CD14-positive monocyte (primary cell): ENCODE measurements around the gene SDE2. TPM values are rescaled to one million over a fixed set of nuclear protein-coding genes. Genes with fewer than 3 reads are reported as not detected.
A peak's percentile ranks its signal among the peaks of the same experiment; 100 is the strongest.

ENCODE experiments used
- DNase-seq, 3 donors: peaks; one replicate each; pipeline ENCODE4 v3.0.0-alpha.2; 2011 to 2022
- H2AFZ ChIP-seq: 2 replicates; pipeline ENCODE4 v1.6.0; 2012; ENCODE audit warnings: mild to moderate bottlenecking, low read depth, low read length, inconsistent platforms; ENCODE audit not compliant: insufficient read depth, poor library complexity, severe bottlenecking
- H3K27ac ChIP-seq, 2 donors: 1 replicate in 1 of 2; 2 replicates in 1 of 2; pipeline ENCODE4 v1.5.1; 2012 to 2013; ENCODE audit warnings: low read length in 2 of 2, control low read depth in 1 of 2, inconsistent platforms in 1 of 2, low read depth in 1 of 2, mild to moderate bottlenecking in 1 of 2
- H3K27me3 ChIP-seq, 2 donors: one replicate each; pipeline versions ENCODE4 v1.6.0 to v1.6.1; 2011 to 2013; ENCODE audit warnings: low read length in 2 of 2; ENCODE audit not compliant: control insufficient read depth in 2 of 2, insufficient read depth in 2 of 2
- H3K36me3 ChIP-seq, 2 donors: replicated peaks in 1 of 2; 1 replicate in 1 of 2; 2 replicates in 1 of 2; pipeline versions ENCODE4 v1.5.1 to v1.6.1; 2012 to 2013; ENCODE audit warnings: low read length in 2 of 2, control low read depth in 1 of 2, inconsistent platforms in 1 of 2, mild to moderate bottlenecking in 1 of 2; ENCODE audit not compliant: insufficient read depth in 2 of 2, control insufficient read depth in 1 of 2
- H3K4me1 ChIP-seq, 2 donors: 1 replicate in 1 of 2; 2 replicates in 1 of 2; pipeline versions ENCODE4 v1.5.1 to v1.6.1; 2012 to 2013; ENCODE audit warnings: low read length in 2 of 2, control low read depth in 1 of 2, inconsistent platforms in 1 of 2, mild to moderate bottlenecking in 1 of 2, moderate library complexity in 1 of 2; ENCODE audit not compliant: insufficient read depth in 2 of 2, control insufficient read depth in 1 of 2
- H3K4me2 ChIP-seq: replicated peaks from 2 replicates; pipeline ENCODE3; 2012; ENCODE audit warnings: low read length, moderate library complexity, mild to moderate bottlenecking; ENCODE audit not compliant: poor library complexity, severe bottlenecking; ENCODE audit errors: extremely low read depth
- H3K4me3 ChIP-seq, 3 experiments: fragments of 200-600 bp in 1 of 3; sonication (generic) in 1 of 3; replicated peaks in 1 of 3; 1 replicate in 2 of 3; 2 replicates in 1 of 3; pipeline ENCODE4 v1.5.1; 2011 to 2013; ENCODE audit warnings: low read length in 3 of 3, mild to moderate bottlenecking in 3 of 3, control low read depth in 2 of 3, low read depth in 2 of 3, inconsistent platforms in 1 of 3, moderate library complexity in 1 of 3
- H3K79me2 ChIP-seq: 2 replicates; pipeline ENCODE4 v1.6.0; 2012; ENCODE audit warnings: mild to moderate bottlenecking, control low read depth, inconsistent platforms, low read length, moderate library complexity; ENCODE audit not compliant: insufficient read depth
- H3K9ac ChIP-seq: 2 replicates; pipeline ENCODE4 v1.6.0; 2017; ENCODE audit warnings: low read length, mild to moderate bottlenecking; ENCODE audit not compliant: insufficient read depth, poor library complexity, severe bottlenecking
- H3K9me3 ChIP-seq, 2 donors: replicated peaks in 1 of 2; 1 replicate in 1 of 2; 2 replicates in 1 of 2; pipeline versions ENCODE4 v1.5.1 to v1.6.1; 2012 to 2013; ENCODE audit warnings: low read length in 2 of 2, control low read depth in 1 of 2; ENCODE audit not compliant: control insufficient read depth in 1 of 2, insufficient read depth in 1 of 2
- H4K20me1 ChIP-seq: 2 replicates; pipeline ENCODE4 v1.6.0; 2012; ENCODE audit warnings: mild to moderate bottlenecking, low read length, control low read depth, moderate library complexity; ENCODE audit not compliant: insufficient read depth
- H3K27ac Mint-ChIP-seq, 7 donors: one replicate each; pipeline ENCODE4 v1.8.0; 2020; ENCODE audit warnings: mild to moderate bottlenecking in 7 of 7, mixed read lengths in 7 of 7, moderate library complexity in 6 of 7, inconsistent platforms in 2 of 7
- H3K27me3 Mint-ChIP-seq, 3 donors: one replicate each; pipeline ENCODE4 v1.8.0; 2021 to 2022; ENCODE audit warnings: low read depth in 3 of 3, mild to moderate bottlenecking in 3 of 3, mixed read lengths in 3 of 3, moderate library complexity in 3 of 3, inconsistent platforms in 1 of 3
- H3K36me3 Mint-ChIP-seq, 2 donors: one replicate each; pipeline ENCODE4 v1.8.0; 2020; ENCODE audit warnings: mixed read lengths in 2 of 2, inconsistent platforms in 1 of 2, mild to moderate bottlenecking in 1 of 2
- H3K4me1 Mint-ChIP-seq: one replicate; pipeline ENCODE4 v1.8.0; 2020; ENCODE audit warnings: mild to moderate bottlenecking, mixed read lengths
- H3K4me3 Mint-ChIP-seq, 2 donors: one replicate each; pipeline ENCODE4 v1.8.0; 2020; ENCODE audit warnings: mild to moderate bottlenecking in 2 of 2, mixed read lengths in 2 of 2, moderate library complexity in 1 of 2
- H3K9me3 Mint-ChIP-seq, 7 donors: one replicate each; pipeline ENCODE4 v1.8.0; 2020 to 2022; ENCODE audit warnings: mixed read lengths in 7 of 7, mild to moderate bottlenecking in 6 of 7, moderate library complexity in 6 of 7, inconsistent platforms in 2 of 7
- WGBS: methylation state at CpG from one replicate; pipeline ENCODE4 v1.1.5; 2013; ENCODE audit warnings: missing lambda C conversion rate; ENCODE audit not compliant: insufficient coverage; 5-methylcytosine and 5-hydroxymethylcytosine counted together
- intact Hi-C, 2 donors: fragments of 100-400 bp; cut with micrococcal nuclease; formaldehyde crosslinking; loops; one replicate each; pipeline versions ENCODE4 v1.15.0 to v1.15.1; 2023
- polyA plus RNA-seq, 3 donors: library from polyadenylated mRNA; depleted of rRNA in 1 of 3; unstranded in 2 of 3; stranded (reverse) in 1 of 3; fragments of 300-500 nt in 2 of 3; fragments of >200 nt in 1 of 3; fragmentation: Illumina TruSeq in 2 of 3; gene quantifications; 1 replicate in 2 of 3; 2 replicates in 1 of 3; pipeline ENCODE4 v1.2.3, GENCODE V29; 2012 to 2021
- TF ChIP-seq, protein P1 (sequence below): fragments of 200-600 bp; IDR thresholded peaks from one replicate; pipeline ENCODE4 v1.8.0; 2022; ENCODE audit warnings: antibody characterized with exemption, mild to moderate bottlenecking

SDE2 gene
- polyA plus RNA-seq, 3 donors: 6.8 to 18.0 (median 8.4) TPM

DNA sequence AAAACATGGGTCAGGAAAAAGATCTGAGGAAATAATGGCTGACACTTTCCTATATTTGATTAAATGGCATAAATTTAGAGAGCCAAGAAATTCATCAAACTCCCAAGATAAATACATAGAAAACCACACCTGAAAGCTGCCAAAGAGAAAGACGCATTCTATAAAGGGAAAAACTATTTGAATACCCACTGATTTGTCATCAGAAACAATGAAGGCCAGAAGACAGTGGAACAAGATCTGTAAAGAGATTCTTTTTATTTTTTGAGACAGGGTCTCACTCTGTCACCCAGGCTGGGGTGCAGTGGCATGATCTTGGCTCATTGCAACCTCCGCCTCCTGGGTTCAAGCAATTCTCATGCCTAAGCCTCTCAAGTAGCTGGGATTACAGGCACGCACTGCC, 17.4 kb downstream of the SDE2 start:
- H3K36me3 ChIP-seq: peaks cover 62 to 76% of the 10 kb centered on the region in 2 donors
- Mint-ChIP-seq H3K4me3 (no peak overlapping the region), H3K9me3 (peaks cover 7 to 12% (median 11%) of the 10 kb centered on the region in 7 donors), H3K36me3 (peaks cover 65 to 96% of the 10 kb centered on the region in 2 donors), H3K4me1 (peaks cover 13% of the 10 kb centered on the region), H3K27me3 (peaks cover 0 to 2% (median 0%) of the 10 kb centered on the region in 3 donors), H3K27ac (no peak overlapping the region)
- H3K79me2 ChIP-seq: peaks cover 4% of the 10 kb centered on the region
- H3K4me2 ChIP-seq: no peak overlapping the region
- TF ChIP-seq, protein P1, sequence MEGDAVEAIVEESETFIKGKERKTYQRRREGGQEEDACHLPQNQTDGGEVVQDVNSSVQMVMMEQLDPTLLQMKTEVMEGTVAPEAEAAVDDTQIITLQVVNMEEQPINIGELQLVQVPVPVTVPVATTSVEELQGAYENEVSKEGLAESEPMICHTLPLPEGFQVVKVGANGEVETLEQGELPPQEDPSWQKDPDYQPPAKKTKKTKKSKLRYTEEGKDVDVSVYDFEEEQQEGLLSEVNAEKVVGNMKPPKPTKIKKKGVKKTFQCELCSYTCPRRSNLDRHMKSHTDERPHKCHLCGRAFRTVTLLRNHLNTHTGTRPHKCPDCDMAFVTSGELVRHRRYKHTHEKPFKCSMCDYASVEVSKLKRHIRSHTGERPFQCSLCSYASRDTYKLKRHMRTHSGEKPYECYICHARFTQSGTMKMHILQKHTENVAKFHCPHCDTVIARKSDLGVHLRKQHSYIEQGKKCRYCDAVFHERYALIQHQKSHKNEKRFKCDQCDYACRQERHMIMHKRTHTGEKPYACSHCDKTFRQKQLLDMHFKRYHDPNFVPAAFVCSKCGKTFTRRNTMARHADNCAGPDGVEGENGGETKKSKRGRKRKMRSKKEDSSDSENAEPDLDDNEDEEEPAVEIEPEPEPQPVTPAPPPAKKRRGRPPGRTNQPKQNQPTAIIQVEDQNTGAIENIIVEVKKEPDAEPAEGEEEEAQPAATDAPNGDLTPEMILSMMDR: no peak
- WGBS: 100% methylated on average over 2 of the region's 3 CpGs
- no peak overlapping the region for H3K9ac ChIP-seq
- H3K9me3 ChIP-seq: peaks cover 8 to 10% of the 10 kb centered on the region in 2 donors
- peaks cover 0 to 5% of the 10 kb centered on the region in 2 donors for H3K4me1 ChIP-seq
- H3K4me3 ChIP-seq: no peak overlapping the region
- intact Hi-C loops: no loop called here
- no peak overlapping the region for H2AFZ ChIP-seq
- H4K20me1 ChIP-seq: peaks cover 11% of the 10 kb centered on the region
- no peak for DNase-seq
- no peak overlapping the region for H3K27ac ChIP-seq
- no peaks in the 10 kb centered on the region for H3K27me3 ChIP-seq

DNA sequence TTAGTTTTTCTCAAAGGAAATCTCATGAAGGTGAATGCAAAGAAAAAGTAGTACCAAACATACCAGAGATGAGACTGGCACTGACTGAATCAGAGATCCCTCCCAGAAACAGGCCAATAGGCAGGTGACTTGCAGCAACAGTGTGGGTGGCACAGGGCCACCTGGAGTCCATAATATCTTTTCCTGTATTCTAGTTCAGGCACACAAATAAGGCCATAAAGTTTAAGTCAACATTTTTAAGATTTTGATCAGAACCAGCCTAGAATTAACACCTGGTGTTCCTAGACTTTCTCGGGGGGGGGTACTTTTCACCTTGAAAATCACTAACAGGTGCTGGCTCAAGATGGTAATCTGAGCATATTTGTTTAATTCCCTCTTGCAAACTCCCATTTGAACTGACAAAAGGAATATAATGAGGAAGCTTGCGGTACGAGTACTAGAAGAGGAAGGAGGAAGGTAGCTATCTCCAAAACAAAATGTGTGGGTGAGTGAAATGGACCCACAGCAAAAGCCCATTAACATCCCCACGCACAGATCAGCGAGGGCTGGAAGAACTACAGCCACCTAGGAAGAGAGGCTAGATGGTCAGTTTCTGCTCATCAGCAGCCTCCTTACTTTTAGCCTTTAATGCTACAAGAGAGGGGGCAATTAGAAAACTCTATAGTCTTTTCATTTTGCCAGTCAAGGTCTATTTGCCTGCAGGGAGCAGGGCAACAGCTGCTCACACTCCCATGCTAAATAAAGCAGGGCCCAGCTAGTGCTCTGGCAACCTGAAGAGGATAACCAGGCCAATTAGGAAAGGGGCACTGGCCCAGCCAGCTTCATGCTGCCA, 18.9 kb downstream of the SDE2 start:
- H3K9me3 ChIP-seq: peaks cover 8 to 10% of the 10 kb centered on the region in 2 donors
- no peak overlapping the region for H3K4me3 ChIP-seq
- Mint-ChIP-seq H3K4me1 (peaks cover 16% of the 10 kb centered on the region), H3K36me3 (peaks cover 54 to 82% of the 10 kb centered on the region in 2 donors), H3K4me3 (no peak overlapping the region), H3K27me3 (peaks cover 0 to 2% (median 0%) of the 10 kb centered on the region in 3 donors), H3K9me3 (peaks cover 7 to 12% (median 11%) of the 10 kb centered on the region in 7 donors), H3K27ac (peak overlapping the region in 2 of 7 donors; percentile 13 to 40)
- H3K36me3 ChIP-seq: peaks cover 48 to 61% of the 10 kb centered on the region in 2 donors
- no peak overlapping the region for H3K4me2 ChIP-seq
- H3K9ac ChIP-seq: no peak overlapping the region
- H2AFZ ChIP-seq: no peak overlapping the region
- H3K4me1 ChIP-seq: peaks cover 0 to 5% of the 10 kb centered on the region in 2 donors
- TF ChIP-seq, protein P1: no peak
- H4K20me1 ChIP-seq: peaks cover 1% of the 10 kb centered on the region
- H3K27me3 ChIP-seq: no peaks in the 10 kb centered on the region
- no peaks in the 10 kb centered on the region for H3K79me2 ChIP-seq
- intact Hi-C loops: no loop called here
- DNase-seq: no peak
- H3K27ac ChIP-seq: peak overlapping the region in 1 of 2 donors; percentile 6
- WGBS: 17% methylated on average over 1 of the region's 5 CpGs
